ENCODE data around the gene CEP104. TPM values are rescaled to one million over a fixed set of nuclear protein-coding genes. Genes with fewer than 3 reads are reported as not detected.

CEP104 gene
- polyA plus RNA-seq, 2 of the 4 experiments (the other 2 are of a cell fraction) = 14.5 to 28.8 TPM

DNA sequence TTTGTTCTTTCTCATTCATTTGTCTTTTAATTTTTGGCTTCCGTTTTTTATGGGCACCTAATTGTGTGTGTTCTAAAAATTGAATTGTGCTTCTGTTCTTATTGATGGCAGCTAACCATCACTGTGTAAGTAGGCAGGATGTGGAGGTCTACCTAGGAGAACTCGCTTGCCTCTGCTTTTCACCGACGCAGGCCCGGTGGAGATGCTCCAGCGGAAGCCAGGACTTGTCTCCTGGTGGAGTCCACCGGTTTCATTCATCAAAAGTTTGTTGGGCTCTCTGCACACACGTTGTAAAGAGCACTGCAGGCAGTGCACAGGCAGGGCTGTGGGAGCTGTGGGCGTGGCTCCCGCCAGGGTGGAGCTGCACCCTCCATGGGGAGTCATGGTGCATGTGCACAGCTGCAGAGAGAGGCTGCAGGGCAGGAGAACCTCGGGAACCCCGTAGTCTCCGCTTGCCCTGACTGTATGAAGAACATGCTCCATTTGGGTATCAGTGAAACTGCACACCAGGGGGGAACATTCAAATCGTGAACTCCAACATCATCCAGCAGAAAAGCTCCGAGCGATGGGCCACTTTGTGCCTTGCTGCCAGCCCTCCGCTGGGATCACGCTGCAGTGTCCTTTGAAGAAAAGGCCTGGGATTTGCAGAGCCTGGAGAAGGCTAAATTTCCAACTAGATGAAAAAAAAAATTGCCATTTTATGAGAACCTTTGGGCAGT, 49.1 kb upstream of the CEP104 start:
- FAIRE-seq = no peak
- no peak for ATAC-seq
- CTCF ChIA-PET = interaction anchor here (0.8 to 1.2 kb wide), 2 partner anchors 38 to 1840 kb away, joined by 4 read pairs; no protein-coding TSS in a partner anchor

GRCh38 chr1:3905266-3905952, 48.4 kb upstream of the CEP104 start:
- no peak for ATAC-seq

More for the DNA sequence above, 49.1 kb upstream of the CEP104 start:
- Histone ChIP-seq H3K4me1 (peaks cover 2% of the 10 kb centered on the region; the same call in 1 of the 3 replicates), H3K27ac (no peak overlapping the region), H3K4me2 (no peak overlapping the region), H3K4me3 (no peak overlapping the region), H3K9me3 (no peaks in the 10 kb centered on the region)
- POLR2A ChIA-PET = no interaction called here
- TF ChIP-seq ZFP36 (IDR thresholded peaks at IDR 0.05; ENCODE audit: borderline replicate concordance, partially characterized antibody) = no peak
- no peak for TF ChIP-seq MAZ (IDR thresholded peaks at IDR 0.05; ENCODE audit: borderline replicate concordance, low read depth, low read length)
- no peak for TF ChIP-seq HOXB13 (CRISPR knock-in tag; IDR thresholded peaks at IDR 0.05; ENCODE audit: low read depth)
- TF ChIP-seq PHF8 (IDR thresholded peaks at IDR 0.05; ENCODE audit: borderline replicate concordance, low read depth) = no peak
- TF ChIP-seq KDM1A (IDR thresholded peaks at IDR 0.05; ENCODE audit: low read depth) = no peak
- TF ChIP-seq RCOR1 (IDR thresholded peaks at IDR 0.05; ENCODE audit: low read depth, low read length) = no peak
- no peak for TF ChIP-seq ZNF302 (CRISPR knock-in tag; IDR thresholded peaks at IDR 0.05)
- 82% methylated on average over 9 of the region's 18 CpGs for WGBS (ENCODE audit: missing lambda C conversion rate)
- DNase-seq (ENCODE audit: low read depth in 1 of 2, low spot score in 1 of 2) = no peak

DNA sequence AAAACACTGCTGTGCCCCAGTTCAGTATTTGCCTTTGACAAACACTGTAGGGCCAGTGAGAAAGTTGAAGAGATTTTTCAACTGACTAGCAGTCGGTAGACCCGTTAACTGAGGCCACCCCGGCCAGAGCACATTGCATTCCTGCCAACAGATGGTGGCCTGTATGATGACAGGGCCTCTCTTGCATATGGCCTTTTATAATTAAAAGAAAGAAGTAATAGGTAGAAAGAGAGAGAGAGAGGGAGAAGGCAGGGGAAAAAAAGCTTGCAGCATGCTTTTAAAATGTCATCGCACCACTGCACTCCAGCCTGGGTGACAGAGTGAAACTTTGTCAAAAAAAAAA, 47.8 kb upstream of the CEP104 start:
- FAIRE-seq (no peak), DNase-seq (ENCODE audit: low read depth in 1 of 2, low spot score in 1 of 2) (no peak), ATAC-seq (no peak)
- H3K4me1 ChIP-seq = no peaks in the 10 kb centered on the region
- TF ChIP-seq EP300 (IDR thresholded peaks at IDR 0.05) = no peak
- TF ChIP-seq MAFK (IDR thresholded peaks at IDR 0.05; ENCODE audit: partially characterized antibody) = no peak
- no peak for TF ChIP-seq KDM5A (IDR thresholded peaks at IDR 0.05)
- TF ChIP-seq, protein P1, sequence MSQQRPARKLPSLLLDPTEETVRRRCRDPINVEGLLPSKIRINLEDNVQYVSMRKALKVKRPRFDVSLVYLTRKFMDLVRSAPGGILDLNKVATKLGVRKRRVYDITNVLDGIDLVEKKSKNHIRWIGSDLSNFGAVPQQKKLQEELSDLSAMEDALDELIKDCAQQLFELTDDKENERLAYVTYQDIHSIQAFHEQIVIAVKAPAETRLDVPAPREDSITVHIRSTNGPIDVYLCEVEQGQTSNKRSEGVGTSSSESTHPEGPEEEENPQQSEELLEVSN (IDR thresholded peaks at IDR 0.05; ENCODE audit: borderline replicate concordance, low read depth) = no peak
- no peak overlapping the region for H3K4me3 ChIP-seq
- H3K4me2 ChIP-seq = no peak overlapping the region
- H3K9me3 ChIP-seq = no peaks in the 10 kb centered on the region
- 95% methylated on average over 4 of the region's 4 CpGs for WGBS (ENCODE audit: missing lambda C conversion rate)
- ChIA-PET CTCF (no interaction called here), POLR2A (no interaction called here)
- no peak overlapping the region for H3K27ac ChIP-seq

More at GRCh38 chr1:3905266-3905952, 48.4 kb upstream of the CEP104 start:
- CTCF ChIA-PET = no interaction called here
- 83% methylated on average over 19 of the region's 19 CpGs for WGBS (ENCODE audit: missing lambda C conversion rate)
- Histone ChIP-seq H3K4me2 (no peak overlapping the region), H3K9me3 (no peaks in the 10 kb centered on the region), H3K4me3 (no peak overlapping the region), H3K4me1 (no peaks in the 10 kb centered on the region), H3K27ac (no peak overlapping the region)
- DNase-seq (ENCODE audit: low read depth in 1 of 2, low spot score in 1 of 2) (no peak), FAIRE-seq (no peak)
- no peak for TF ChIP-seq HOXB13 (CRISPR knock-in tag; IDR thresholded peaks at IDR 0.05; ENCODE audit: low read depth)
- no peak for TF ChIP-seq KDM5A (IDR thresholded peaks at IDR 0.05)
- TF ChIP-seq MAFK (IDR thresholded peaks at IDR 0.05; ENCODE audit: partially characterized antibody) = no peak
- TF ChIP-seq RAD21 (conservative IDR thresholded peaks at IDR 0.05 in 1 of 2, IDR thresholded peaks at IDR 0.05 in 1 of 2) = no peak
- no peak for TF ChIP-seq HOXB5 (CRISPR knock-in tag; IDR thresholded peaks at IDR 0.05)
- TF ChIP-seq NFE2L2 (conservative IDR thresholded peaks at IDR 0.05; ENCODE audit: low read length) = no peak
- no peak for TF ChIP-seq PHF8 (IDR thresholded peaks at IDR 0.05; ENCODE audit: borderline replicate concordance, low read depth)
- TF ChIP-seq EP300 (IDR thresholded peaks at IDR 0.05) = no peak
- TF ChIP-seq ZSCAN20 (CRISPR knock-in tag; IDR thresholded peaks at IDR 0.05) = no peak
- no peak for TF ChIP-seq CBX8 (IDR thresholded peaks at IDR 0.05)
- no peak for TF ChIP-seq EHMT2 (IDR thresholded peaks at IDR 0.05; ENCODE audit: low read depth)
- POLR2A ChIA-PET = no interaction called here
